KG1 (cell line): ENCODE results near the gene CACNB2.

Experiments
- DNase-seq: peaks from one replicate; lab custom pipeline; 2025; lab: John Stamatoyannopoulos, UW

The CACNB2 gene

GRCh38 chr10:18340496-18341051, 200.3 kb downstream of the CACNB2 start:
- no peak for DNase-seq

GRCh38 chr10:18341055-18341454, 200.8 kb downstream of the CACNB2 start:
- no peak for DNase-seq

- DNase-seq = no peak
These were observed 203.3 kb downstream of the CACNB2 start for GRCh38 chr10:18343573-18343972.

- no peak for DNase-seq
These were observed 205.1 kb downstream of the CACNB2 start for GRCh38 chr10:18345308-18345707.

GRCh38 chr10:18350340-18350739, 210.1 kb downstream of the CACNB2 start:
- DNase-seq = no peak

GRCh38 chr10:18351421-18351820, 211.2 kb downstream of the CACNB2 start:
- no peak for DNase-seq

GRCh38 chr10:18352175-18352574, 212.0 kb downstream of the CACNB2 start:
- no peak for DNase-seq

- DNase-seq = no peak
These were observed 219.6 kb downstream of the CACNB2 start for GRCh38 chr10:18359812-18360211.

- no peak for DNase-seq
These were observed 222.7 kb downstream of the CACNB2 start for GRCh38 chr10:18362892-18363291.

GRCh38 chr10:18364987-18365775, 225.0 kb downstream of the CACNB2 start:
- DNase-seq = no peak

- no peak for DNase-seq
These were observed 227.6 kb downstream of the CACNB2 start for GRCh38 chr10:18367840-18368239.

GRCh38 chr10:18368273-18368672, 228.0 kb downstream of the CACNB2 start:
- DNase-seq = no peak

- DNase-seq = no peak
These were observed 228.5 kb downstream of the CACNB2 start for GRCh38 chr10:18368682-18369081.

- DNase-seq = no peak
These were observed 229.7 kb downstream of the CACNB2 start for GRCh38 chr10:18369859-18370473.

- DNase-seq = no peak
These were observed 236.4 kb downstream of the CACNB2 start for GRCh38 chr10:18376650-18377049.

- DNase-seq = no peak
These were observed 237.7 kb downstream of the CACNB2 start for GRCh38 chr10:18377898-18378297.

- DNase-seq = no peak
These were observed 238.5 kb downstream of the CACNB2 start for GRCh38 chr10:18378766-18379165.

GRCh38 chr10:18381679-18382078, 241.5 kb downstream of the CACNB2 start:
- DNase-seq = no peak

GRCh38 chr10:18397906-18398305, 257.7 kb downstream of the CACNB2 start:
- DNase-seq = no peak

- no peak for DNase-seq
These were observed 258.9 kb downstream of the CACNB2 start for GRCh38 chr10:18399158-18399557.

- DNase-seq = no peak
These were observed 260.1 kb downstream of the CACNB2 start for GRCh38 chr10:18400201-18400905.

- no peak for DNase-seq
These were observed 260.7 kb downstream of the CACNB2 start for GRCh38 chr10:18400906-18401245.
